ENCODE results near the gene IFFO2.

The IFFO2 gene

DNA sequence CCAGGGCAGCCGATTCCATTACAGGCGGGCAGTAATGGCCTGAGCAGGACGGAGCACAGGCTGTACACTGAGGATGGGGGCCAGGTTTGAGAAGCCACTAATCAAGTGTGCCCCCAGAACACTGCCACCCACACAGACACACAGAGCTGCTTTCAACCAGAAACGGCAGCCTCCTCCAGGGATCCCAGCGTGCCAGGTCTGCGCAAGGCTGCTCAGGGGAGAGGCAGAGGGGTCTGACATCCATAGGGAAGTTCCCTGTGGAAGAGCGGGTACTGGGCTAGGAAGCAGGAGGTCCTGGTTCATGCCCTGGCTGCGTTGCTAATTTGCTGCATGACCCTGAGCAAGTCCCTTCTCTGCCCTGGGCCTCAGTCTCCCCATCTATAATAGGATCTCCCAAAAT lies 28.1 kb downstream of the IFFO2 start:
- Histone ChIP-seq H3K9me3 (ENCODE audit: low read length) (no peaks in the 10 kb centered on the region), H3K27me3 (ENCODE audit: insufficient read depth, low read length) (0 out of 2 replicates have a peak, but pooled peaks cover 3% of the 10 kb centered on the region), H3K9ac (ENCODE audit: low read length) (no peak overlapping the region), H3K79me2 (ENCODE audit: insufficient read depth, low read length) (no peaks in the 10 kb centered on the region), H3K4me1 (ENCODE audit: insufficient read depth, low read length, severe bottlenecking) (peaks cover 14% of the 10 kb centered on the region), H3K4me2 (ENCODE audit: low read length) (no peak overlapping the region), H3K4me3 (ENCODE audit: low read depth, low read length, poor library complexity, severe bottlenecking) (no peak overlapping the region), H2AFZ (ENCODE audit: low read length) (no peak overlapping the region), H3K27ac (ENCODE audit: low read depth, low read length, poor library complexity, severe bottlenecking) (no peak overlapping the region), H3F3A (ENCODE audit: insufficient read depth, low read length) (no peaks in the 10 kb centered on the region), H4K20me1 (ENCODE audit: insufficient read depth, low read length) (no peaks in the 10 kb centered on the region), H3K9me2 (ENCODE audit: low read depth, low read length) (no peaks in the 10 kb centered on the region), H3K36me3 (ENCODE audit: insufficient read depth, low read length) (no peaks in the 10 kb centered on the region)
- no peak for TF ChIP-seq EZH2 (IDR thresholded peaks at IDR 0.05; ENCODE audit: borderline replicate concordance, low read length)
- TF ChIP-seq, protein P1, sequence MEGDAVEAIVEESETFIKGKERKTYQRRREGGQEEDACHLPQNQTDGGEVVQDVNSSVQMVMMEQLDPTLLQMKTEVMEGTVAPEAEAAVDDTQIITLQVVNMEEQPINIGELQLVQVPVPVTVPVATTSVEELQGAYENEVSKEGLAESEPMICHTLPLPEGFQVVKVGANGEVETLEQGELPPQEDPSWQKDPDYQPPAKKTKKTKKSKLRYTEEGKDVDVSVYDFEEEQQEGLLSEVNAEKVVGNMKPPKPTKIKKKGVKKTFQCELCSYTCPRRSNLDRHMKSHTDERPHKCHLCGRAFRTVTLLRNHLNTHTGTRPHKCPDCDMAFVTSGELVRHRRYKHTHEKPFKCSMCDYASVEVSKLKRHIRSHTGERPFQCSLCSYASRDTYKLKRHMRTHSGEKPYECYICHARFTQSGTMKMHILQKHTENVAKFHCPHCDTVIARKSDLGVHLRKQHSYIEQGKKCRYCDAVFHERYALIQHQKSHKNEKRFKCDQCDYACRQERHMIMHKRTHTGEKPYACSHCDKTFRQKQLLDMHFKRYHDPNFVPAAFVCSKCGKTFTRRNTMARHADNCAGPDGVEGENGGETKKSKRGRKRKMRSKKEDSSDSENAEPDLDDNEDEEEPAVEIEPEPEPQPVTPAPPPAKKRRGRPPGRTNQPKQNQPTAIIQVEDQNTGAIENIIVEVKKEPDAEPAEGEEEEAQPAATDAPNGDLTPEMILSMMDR (IDR thresholded peaks at IDR 0.05; ENCODE audit: low read length): no peak

DNA sequence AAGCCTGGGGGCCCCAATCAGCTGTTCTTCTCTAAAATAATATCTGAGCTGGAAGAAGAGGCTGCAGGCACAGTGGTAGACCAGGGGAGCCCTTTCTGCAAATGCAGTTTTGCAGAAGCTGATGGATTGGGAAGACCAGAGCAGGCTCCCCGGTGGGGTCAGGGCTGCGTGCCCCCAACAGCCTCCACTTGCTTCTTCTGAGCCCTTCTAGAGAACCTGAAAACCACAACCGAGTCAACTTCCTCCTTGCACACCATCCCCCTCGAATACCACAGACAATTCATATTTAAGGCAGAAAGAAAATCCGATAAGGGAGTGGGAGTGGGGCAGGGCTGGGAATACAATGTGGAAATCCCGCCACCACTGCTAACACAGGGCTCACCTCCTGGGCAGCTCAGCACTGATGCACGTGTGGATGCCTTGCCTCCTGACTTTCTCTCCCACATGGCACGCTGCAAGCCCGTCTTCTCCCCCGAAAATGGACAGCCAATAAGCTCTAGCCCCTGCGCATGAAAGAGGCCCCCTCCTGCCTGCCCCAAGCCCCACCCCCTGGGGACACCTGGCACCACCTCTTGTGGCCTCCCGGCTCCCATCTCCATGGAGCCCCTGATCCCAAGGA lies 28.7 kb downstream of the IFFO2 start:
- H3K9ac ChIP-seq (ENCODE audit: low read length): no peak overlapping the region
- no peaks in the 10 kb centered on the region for H3K9me2 ChIP-seq (ENCODE audit: low read depth, low read length)
- H3K4me3 ChIP-seq (ENCODE audit: low read depth, low read length, poor library complexity, severe bottlenecking): no peak overlapping the region
- H3K36me3 ChIP-seq (ENCODE audit: insufficient read depth, low read length): no peaks in the 10 kb centered on the region
- no peak overlapping the region for H3K27ac ChIP-seq (ENCODE audit: low read depth, low read length, poor library complexity, severe bottlenecking)
- H3K27me3 ChIP-seq (ENCODE audit: insufficient read depth, low read length): 0 out of 2 replicates have a peak, but pooled peaks cover 3% of the 10 kb centered on the region
- H3K9me3 ChIP-seq (ENCODE audit: low read length): no peaks in the 10 kb centered on the region
- H3K79me2 ChIP-seq (ENCODE audit: insufficient read depth, low read length): no peaks in the 10 kb centered on the region
- TF ChIP-seq EZH2 (IDR thresholded peaks at IDR 0.05; ENCODE audit: borderline replicate concordance, low read length): no peak
- TF ChIP-seq, protein P1 (IDR thresholded peaks at IDR 0.05; ENCODE audit: low read length): no peak
- no peak overlapping the region for H3K4me2 ChIP-seq (ENCODE audit: low read length)
- H4K20me1 ChIP-seq (ENCODE audit: insufficient read depth, low read length): no peaks in the 10 kb centered on the region
- H2AFZ ChIP-seq (ENCODE audit: low read length): no peak overlapping the region
- peaks cover 14% of the 10 kb centered on the region for H3K4me1 ChIP-seq (ENCODE audit: insufficient read depth, low read length, severe bottlenecking)
- no peaks in the 10 kb centered on the region for H3F3A ChIP-seq (ENCODE audit: insufficient read depth, low read length)

DNA sequence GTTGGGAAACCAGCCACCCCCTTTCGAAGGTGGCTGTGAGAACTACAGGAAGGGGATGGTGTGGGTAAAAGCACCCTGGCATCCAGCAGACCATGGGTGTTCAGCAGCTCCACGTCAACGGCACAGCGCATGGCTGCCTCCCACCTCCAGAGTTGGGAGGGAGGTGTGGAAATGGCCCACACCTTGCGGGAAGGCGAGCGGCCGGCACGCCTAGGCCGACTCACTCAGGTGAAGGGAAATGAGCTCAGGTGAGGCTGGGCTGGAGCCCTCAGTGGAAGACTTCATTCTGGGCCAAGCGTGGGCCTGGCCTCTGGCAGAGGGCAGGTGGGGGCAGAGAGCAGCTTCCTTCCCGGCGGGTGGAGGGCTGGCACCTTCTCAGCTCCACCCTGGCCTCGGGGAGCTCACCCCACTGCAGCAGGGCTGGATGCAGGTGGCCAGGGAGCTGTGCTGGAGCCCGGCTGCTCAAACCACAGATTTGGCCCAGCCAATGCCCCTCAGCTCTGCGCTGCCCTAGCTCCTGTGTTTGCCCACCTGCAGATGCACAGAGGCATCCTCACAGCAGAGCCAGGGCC lies 29.3 kb downstream of the IFFO2 start:
- Histone ChIP-seq H2AFZ (ENCODE audit: low read length) (no peak overlapping the region), H3K4me2 (ENCODE audit: low read length) (no peak overlapping the region), H3K27ac (ENCODE audit: low read depth, low read length, poor library complexity, severe bottlenecking) (no peak overlapping the region), H3K9ac (ENCODE audit: low read length) (no peak overlapping the region), H3K79me2 (ENCODE audit: insufficient read depth, low read length) (no peaks in the 10 kb centered on the region), H3F3A (ENCODE audit: insufficient read depth, low read length) (no peaks in the 10 kb centered on the region), H3K27me3 (ENCODE audit: insufficient read depth, low read length) (0 out of 2 replicates have a peak, but pooled peaks cover 3% of the 10 kb centered on the region), H3K4me1 (ENCODE audit: insufficient read depth, low read length, severe bottlenecking) (peaks cover 14% of the 10 kb centered on the region), H4K20me1 (ENCODE audit: insufficient read depth, low read length) (no peaks in the 10 kb centered on the region), H3K4me3 (ENCODE audit: low read depth, low read length, poor library complexity, severe bottlenecking) (no peak overlapping the region), H3K9me3 (ENCODE audit: low read length) (no peaks in the 10 kb centered on the region), H3K9me2 (ENCODE audit: low read depth, low read length) (no peaks in the 10 kb centered on the region), H3K36me3 (ENCODE audit: insufficient read depth, low read length) (no peaks in the 10 kb centered on the region)
- no peak for TF ChIP-seq EZH2 (IDR thresholded peaks at IDR 0.05; ENCODE audit: borderline replicate concordance, low read length)
- TF ChIP-seq, protein P1 (IDR thresholded peaks at IDR 0.05; ENCODE audit: low read length): no peak

All from OCI-LY1 (cell line).